Stimulated activated CD4-positive, alpha-beta T cell treated with anti-CD3 and anti-CD28 coated beads, Interleukin-1b, Interleukin-23, amount 100 ng/mL, for 4 hours (primary cell): ENCODE measurements around the gene TTC27.

Source experiments
- DNase-seq, 2 donors: peaks; one replicate each; pipeline ENCODE4 v3.0.0-alpha.2; 2020; ENCODE audit warnings: low read depth in 2 of 2

TTC27 gene

DNA sequence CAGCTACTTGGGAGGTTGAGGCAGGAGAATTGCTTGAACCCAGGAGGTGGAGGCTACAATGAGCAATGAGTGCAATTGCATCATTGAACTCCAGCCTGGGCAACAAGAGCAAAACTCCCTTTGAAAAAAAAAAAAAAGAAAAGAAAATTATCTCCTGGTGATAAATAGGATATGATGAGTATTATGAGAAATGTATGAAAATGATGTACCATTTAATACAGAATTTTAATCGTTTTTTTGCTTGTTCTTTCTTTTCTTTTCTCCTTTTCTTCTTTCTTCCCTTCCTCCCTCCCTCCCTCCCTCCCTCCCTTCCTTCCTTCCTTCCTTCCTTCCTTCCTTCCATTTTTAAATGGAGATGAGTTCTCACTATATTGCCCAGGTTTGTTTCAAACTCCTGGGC lies 40.4 kb downstream of the TTC27 start:
- DNase-seq: no peak

DNA sequence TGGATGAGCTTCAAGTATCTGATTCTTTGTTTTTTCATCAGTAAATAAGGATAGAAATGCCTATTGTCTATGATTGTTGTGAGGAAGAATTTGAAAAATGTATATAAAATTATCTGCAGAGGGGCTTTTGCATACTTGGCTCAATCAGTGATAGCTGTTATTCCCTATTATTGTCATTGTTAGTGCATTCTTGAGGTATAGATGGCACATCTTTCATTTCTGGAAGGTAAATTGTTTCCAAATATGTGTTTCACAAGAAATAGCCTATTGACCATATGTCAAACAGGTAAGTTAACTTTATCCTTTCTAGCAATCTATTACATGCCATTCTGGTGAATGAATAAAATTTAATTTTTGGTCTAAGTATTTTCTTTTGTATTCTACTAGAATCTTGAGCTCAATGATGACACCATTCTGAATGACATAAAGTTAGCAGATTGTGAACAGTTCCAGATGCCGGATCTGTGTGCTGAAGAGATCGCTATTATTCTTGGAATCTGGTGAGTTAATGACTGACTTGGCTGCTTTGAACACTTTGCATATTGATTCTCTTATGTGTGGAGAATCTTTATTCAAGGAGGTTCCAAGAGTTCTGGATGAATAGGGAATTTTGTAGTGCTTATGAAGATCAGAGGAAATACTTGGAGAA lies 44.2 kb downstream of the TTC27 start:
- DNase-seq: no peak

DNA sequence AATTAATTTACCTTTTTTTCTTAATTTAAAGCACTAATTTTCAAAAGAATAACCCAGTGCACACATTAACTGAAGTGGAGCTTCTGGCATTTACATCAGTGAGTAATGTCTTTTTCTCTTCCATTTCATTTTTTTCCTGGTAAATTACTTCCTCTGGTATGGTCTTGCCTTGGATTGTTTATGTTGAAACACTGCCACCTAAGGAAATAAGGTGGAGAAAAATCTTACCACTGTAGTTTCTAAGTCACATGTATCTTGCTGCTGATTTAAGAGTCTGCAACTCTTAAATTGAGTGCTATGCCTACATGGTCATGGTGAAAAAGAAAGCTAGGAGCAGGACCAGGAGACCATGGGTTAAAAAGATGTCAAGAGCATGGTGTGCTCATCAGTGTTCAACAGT lies 51.0 kb downstream of the TTC27 start:
- DNase-seq: no peak

DNA sequence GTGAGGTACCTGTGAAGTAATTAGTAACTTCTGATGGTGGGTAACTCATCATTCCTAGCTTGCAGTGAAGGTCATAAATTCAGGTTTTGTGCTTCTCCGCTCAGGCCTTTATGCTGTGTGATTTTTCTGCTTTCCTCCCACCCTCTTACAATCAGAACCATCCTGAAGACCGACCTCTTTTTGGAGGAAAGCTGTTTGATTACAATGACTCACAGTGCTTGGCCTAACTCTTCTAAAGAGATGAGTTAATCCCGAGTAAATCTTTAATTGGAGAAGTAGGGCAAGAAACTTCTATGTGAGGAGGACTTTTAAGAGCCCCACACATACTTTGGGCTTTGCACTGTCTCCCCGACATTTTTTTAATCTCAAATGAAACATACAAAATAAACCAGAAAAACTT lies 53.1 kb downstream of the TTC27 start:
- DNase-seq: no peak

DNA sequence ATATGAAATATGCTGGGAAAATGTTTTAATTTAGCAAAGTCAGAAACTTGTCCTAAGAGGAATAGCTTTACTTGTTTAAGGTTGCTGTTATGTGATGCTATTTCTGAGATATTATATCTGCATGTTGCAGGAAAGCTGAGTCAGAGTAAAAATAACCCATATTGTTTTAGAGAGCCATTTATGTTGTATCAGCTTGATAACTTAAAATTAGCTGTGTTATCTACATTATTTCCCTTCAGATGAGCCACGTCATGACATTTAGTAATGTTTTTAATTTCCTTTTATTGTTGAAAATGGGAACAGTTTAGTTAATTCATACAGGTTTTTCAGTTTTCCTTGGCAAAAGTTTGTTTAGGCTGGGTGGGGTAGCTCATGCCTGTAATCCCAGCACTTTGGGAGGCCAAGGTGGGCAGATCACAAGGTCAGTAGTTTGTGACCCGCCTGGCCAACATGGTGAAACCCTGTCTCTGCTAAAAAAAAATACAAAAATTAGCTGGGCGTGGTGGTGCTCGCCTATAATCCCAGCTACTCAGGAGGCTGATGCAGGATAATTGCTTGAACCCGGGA lies 55.8 kb downstream of the TTC27 start:
- no peak for DNase-seq

DNA sequence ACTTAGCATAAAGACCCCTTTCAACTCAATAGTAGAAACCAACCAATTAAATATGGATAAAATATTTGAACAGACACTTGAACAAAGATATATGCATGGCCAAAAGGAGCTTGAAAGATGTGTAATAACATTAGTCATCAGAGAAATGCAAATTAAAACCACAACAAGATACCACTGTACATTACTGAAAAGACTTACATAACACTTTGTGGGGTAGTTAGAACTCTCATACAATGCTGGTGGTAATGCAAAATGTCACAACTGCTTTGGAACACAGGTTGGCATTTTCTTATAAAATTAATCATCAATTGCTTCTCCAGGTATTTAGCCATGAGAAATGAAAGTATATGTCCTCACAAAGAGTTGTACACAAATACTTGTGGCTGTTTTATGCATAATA lies 60.7 kb downstream of the TTC27 start:
- DNase-seq: no peak

DNA sequence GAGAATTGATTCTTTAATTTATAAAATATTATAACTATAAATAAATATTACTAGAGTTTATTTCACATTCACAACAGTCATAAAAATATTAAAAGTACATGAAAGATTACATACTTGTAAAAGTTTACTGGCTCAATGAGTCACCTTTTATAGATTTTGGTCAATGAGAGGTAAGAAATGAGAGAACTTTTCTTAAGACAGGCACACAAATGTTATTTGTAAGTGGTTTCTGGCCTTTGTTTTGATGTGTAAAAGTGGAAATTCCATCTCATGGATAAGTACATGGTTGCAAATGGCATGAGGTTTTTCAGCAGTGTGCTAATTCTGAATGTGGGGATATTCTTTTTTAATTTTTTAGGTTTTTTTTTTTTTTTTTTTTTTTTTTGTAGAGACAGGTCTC lies 63.8 kb downstream of the TTC27 start:
- no peak for DNase-seq

DNA sequence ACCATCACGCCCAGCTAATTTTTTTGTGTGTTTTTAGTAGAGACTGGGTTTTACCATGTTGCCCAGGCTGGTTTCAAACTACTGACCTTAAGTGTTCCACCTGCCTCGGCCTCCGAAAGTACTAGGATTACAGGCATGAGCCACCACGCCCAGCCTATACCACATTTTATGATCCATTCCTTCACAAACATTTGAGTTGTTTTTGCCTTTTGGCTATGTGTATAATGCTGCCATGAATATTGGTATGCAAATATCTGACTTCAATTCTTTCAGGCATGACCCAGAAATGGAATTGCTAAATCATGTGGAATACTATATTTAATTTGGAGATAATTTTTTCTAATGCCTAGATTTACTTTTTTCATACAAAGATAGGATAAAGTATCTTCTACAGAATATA lies 68.6 kb downstream of the TTC27 start:
- no peak for DNase-seq

DNA sequence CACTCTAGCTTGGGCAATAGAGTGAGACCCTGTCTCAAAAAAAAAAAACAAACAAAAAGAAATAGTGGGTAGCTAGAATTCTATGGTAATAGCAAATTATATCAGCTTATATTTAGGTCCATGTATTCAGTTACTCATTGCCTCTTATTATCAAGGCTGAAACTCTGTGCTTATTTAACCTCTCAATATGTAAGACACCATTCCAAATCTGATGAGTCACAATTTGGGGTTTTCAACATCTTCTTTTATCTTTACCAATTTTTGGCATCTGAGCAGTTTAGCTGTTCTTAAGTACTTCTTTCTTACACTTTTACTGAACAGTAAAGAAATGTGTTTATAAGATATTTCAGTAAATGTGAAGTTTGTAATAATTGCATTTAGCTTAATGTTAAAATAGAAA lies 69.3 kb downstream of the TTC27 start:
- DNase-seq: no peak

DNA sequence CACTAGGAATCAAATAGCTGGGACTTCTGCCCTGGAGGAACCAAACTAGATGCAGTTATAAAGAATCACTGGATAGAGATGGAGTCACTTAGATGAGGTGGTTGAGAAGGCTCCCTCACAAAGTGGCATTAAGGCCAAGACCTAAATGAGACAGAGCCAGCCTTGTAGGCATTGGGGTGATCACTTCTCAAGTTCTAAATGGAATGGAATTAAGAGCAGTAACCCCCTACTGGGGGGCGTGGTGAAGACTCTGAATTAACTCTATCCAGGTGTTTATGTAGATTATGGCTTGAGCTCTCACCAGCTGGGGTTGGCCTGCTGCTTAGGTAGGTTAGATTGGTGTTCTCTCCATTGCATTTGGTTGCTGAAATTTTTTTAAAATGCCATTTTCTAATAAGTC lies 71.3 kb downstream of the TTC27 start:
- no peak for DNase-seq

DNA sequence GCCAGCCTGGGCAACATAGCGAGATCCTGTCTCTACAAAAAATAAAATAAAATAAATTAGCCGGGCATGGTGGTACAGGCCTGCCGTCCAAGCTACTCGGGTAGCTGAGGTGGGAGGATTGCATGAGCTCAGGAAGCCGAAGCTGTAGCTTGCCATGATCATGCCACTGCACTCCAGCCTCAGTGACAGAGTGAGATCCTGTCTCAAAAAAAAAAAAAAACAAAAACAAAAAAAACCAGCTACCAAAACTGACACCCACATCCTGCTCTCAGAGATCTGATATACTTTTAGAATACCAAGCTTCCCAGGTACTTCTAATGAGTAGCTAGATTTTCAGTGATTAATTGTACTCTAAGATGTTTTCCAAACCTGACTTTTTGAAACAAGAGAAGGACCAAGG lies 74.0 kb downstream of the TTC27 start:
- DNase-seq: no peak

DNA sequence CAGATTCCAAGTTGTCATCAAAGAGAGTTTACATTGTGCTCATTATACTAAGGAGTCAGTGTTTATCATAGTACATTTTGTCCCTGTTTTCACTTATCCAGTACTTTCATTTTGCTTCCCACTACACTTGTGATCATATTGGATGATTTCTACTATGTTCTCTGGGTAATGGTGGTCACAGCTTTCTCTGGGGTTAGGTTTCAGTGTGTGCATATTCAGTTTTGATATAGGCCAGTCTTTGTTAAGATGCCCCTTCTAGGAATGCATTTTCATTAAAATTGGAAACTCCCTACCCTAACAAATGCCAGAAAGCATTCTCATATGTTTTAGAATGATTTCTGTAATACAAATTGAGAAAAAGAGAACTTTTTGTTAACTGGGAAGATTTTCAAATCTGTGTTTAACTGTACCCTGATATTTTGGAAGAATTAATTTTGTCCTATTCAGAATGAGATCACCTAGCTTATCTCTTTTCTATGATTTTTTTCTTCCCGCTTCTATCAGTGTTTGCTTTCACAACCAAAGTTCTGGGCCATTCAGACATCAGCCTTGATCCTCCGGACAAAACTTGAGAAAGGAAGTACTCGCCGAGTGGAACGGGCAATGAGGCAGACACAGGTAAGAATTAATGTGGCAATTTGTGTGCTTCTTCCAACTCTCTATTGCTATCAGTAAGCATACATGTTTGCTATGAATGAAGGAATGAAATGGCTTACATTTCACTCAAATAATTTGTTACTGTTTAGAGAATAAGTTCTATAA lies 74.6 kb downstream of the TTC27 start:
- no peak for DNase-seq

DNA sequence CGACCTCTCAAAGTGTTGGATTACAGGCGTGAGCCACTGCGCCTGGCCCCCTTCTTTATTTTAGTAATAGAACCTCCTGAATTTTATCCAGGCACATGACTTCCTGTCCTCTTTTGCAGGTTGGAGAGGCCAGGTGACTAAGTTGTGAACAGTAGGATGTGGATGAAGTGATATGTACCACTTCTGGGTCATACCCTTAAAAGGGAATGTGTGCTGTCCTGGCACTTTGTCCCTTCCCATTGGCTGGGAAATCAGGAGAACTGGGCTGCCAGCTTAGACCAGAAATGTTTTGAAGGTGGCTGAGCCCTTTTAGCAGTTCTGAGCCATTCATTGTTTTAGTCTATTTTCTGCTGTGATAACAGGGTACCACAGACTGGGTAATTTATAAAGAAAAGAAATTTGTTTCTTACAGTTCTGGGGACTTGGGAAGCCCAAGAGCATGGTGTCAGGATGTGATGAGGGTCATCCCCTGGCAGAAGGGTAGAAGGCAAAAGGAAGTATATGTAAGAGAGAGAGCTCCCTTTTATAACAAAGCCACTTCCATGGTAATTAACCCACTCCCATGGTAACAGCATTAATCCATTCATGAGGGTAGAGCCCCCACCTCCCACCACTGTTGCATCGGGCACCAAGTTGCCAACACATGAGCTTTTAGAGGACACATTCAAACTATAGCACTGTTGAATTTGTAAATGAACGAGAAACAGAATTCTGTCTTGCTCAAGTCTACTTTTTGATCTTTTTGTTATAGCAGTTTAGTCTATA lies 79.1 kb downstream of the TTC27 start:
- DNase-seq: no peak

DNA sequence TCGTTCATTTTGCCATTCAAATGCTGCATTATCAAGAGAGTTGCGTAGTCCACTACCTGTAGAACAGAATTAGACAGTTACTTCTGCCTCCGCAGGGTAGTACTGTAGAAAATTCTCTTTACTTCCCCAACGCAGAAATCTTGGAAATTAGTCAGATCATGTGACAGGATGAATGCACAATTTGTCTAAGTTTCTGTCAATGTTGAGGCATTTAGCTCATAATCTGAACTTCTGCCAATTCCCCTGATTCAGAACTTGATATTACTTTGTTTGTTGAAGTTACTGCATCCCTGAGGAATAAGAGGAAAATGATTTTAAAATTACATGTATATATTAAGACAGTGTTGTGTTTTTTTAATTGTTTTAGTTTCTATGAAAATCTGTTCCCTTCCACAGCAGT lies 83.4 kb downstream of the TTC27 start:
- no peak for DNase-seq

DNA sequence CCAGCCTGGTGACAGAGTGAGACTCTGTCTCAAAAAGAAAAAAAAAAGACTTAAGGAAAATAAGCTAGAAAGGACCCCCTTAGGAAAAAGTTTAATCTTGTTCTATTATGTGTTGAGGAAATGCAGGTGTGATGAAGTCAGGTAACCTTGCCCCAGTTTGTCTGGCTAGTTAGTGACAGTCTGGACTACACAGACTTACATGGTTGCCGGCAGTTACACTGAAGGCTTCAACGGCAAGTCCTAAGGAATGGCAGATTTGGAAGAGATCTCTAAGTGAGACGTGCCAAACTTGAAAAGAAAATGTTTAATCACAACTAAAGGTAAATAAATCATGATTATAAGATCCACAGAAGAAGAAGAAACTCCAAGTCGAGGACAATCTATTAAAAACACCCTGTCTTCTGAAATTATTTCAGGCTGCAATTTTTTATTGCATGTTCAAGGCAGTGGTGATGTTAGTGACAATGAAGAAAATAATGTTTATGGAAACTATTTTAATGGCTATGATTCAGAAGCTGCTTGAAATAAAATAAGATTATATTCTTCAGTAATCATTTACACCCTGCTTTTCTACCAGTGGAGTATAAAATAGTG lies 84.2 kb downstream of the TTC27 start:
- no peak for DNase-seq

DNA sequence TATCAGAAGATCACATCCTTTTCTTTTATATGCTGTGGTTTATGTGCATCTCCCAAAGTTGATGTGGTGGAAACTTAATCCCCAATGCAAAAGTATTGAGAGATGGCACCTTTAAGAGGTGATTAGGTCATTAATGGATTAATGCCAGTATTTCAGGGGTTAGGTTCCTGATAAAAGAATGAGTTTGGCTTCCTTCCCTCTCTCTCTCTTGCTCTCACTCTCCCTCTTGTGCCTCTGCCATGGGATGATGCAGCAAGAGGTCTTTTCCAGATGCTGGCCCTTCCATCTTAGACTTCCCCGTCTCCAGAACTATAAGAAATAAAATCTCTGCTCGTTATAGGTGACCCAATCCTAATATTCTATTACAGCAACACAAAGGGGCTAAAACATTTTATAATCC lies 85.0 kb downstream of the TTC27 start:
- DNase-seq: no peak

DNA sequence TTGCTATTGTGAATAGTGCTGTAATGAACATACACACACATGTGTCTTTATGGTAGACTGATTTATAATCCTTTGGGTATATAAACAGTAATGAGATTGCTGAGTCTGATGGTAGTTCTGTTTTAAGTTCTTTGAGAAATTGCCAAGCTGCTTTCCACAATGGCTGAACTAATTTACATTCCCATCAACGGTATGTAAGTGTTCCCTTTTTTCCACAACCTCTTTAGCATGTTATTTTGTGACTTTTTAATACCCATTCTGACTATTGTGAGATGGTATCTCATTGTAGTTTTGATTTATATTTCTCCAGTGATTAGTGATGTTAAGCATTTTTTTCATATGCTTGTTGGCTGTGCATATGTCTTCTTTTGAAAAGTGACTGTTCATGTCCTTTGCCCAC lies 86.7 kb downstream of the TTC27 start:
- no peak for DNase-seq

DNA sequence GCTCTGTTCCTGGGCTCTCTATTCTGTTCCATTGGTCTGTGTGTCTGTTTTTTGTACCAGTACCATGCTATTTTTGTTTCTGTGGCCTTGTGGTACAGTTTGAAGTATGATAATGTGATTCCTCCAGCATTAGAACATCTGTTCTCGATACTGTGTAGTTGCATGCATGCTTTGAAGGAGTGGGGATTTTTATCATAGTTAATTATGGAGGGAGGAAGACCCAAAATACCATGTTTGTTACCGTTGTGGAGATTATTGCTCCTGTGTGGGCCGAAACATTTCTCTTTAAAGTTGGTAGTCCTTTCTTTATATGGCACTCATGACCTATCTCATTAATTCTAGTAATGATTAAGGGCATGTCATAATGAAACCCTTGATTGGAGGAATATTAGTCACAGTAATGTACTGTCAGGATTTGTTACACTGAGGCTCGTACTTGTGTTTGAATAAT lies 87.6 kb downstream of the TTC27 start:
- no peak for DNase-seq

DNA sequence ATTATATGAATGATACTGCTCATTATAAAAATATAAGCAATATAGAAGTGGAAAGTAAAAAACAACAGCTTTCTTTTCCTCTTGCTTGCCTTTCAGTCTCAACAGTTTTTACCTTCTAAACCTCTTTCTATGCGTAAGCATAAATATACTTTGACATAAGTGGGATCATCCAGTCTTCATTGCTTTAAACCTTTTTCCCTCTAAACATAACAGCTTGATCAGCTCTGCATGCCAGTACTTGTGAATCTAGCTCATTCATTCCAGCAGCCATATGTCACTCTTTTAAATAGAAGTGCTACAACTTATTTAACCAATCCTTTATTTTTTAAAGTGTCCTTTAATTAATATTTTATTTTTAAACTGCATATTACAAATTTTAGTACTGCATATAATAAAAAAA lies 88.1 kb downstream of the TTC27 start:
- DNase-seq: no peak

DNA sequence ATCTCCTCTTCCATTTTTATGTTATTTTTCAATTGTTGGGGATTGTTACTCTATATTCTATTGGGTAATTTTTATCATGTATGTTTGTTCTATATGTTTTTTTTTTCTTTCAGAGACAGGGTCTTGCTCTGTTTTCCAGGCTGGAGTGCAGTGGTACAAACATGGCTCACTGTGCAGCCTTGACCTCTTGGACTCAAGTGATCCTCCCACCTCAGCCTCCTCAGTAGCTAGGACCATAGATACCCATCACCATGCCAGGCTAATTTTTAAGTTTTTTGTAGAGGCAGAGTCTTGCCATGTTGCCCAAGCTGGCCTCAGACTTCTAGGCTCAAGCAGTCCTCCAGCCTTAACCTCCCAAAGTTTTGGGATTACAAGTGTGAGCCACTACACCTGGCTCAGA lies 88.7 kb downstream of the TTC27 start:
- no peak for DNase-seq

DNA sequence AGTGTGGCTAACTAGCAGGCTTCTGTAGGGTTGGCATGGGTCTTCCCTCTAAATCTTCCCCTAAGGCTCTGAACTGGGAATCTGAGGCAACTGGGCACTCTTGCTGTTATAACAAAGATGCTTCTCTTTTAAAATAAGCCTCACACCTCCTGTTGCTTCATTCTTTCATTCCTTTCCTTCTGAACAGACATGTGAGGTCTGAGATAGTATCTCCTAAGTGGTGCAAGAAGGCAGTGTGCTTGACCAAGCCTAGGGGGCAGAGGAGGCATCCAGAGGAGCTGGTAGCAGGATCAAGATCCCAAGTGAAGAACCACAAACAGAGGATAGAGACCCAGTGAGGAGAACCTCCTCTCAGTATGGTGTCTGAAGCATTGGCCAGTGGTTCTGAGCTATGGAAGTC lies 90.9 kb downstream of the TTC27 start:
- no peak for DNase-seq

DNA sequence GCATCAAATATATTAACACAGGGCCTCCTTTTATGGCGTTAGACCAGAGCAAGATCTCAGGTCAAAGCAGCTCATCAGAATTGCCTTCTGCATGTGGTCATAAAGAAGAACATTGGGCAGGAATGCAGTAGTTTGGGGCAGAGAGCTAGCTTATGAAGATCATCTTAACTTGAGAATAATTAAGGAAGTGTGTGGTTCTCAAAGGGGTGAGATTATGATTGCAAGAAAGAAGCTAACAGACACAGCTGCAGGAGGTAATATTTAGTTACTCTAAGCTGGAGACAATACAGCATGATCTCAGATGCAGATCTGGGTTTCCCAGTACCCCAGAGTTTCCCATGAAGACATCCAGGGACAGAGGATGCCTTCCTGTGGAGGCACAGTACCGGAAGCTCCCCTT lies 91.6 kb downstream of the TTC27 start:
- DNase-seq: no peak
